GM20000 (cell line): ENCODE measurements around the gene C2CD4A.

Experiments
- DNase-seq: peaks from one replicate; pipeline ENCODE4 v3.0.0; 2012; ENCODE audit warnings: low spot score
- CTCF ChIP-seq: IDR thresholded peaks from 2 replicates; pipeline ENCODE4 v1.5.1; 2012; ENCODE audit warnings: mild to moderate bottlenecking, control low read depth; ENCODE audit errors: extremely low read depth, missing control alignments

C2CD4A gene

GRCh38 chr15:62089616-62090015 lies 22.8 kb downstream of the C2CD4A start:
- no peak for TF ChIP-seq CTCF
- DNase-seq = no peak

GRCh38 chr15:62090988-62091387 lies 24.2 kb downstream of the C2CD4A start:
- TF ChIP-seq CTCF = no peak
- DNase-seq = no peak

GRCh38 chr15:62093809-62094208 lies 27.0 kb downstream of the C2CD4A start:
- DNase-seq = no peak

GRCh38 chr15:62094388-62094787 lies 27.6 kb downstream of the C2CD4A start:
- no peak for TF ChIP-seq CTCF
- no peak for DNase-seq

More at GRCh38 chr15:62093809-62094208, 27.0 kb downstream of the C2CD4A start:
- no peak for TF ChIP-seq CTCF

GRCh38 chr15:62099094-62099601 lies 32.4 kb downstream of the C2CD4A start:
- DNase-seq = no peak
- no peak for TF ChIP-seq CTCF

GRCh38 chr15:62103431-62103830 lies 36.7 kb downstream of the C2CD4A start:
- TF ChIP-seq CTCF = no peak
- no peak for DNase-seq

GRCh38 chr15:62104401-62104800 lies 37.6 kb downstream of the C2CD4A start:
- no peak for TF ChIP-seq CTCF
- DNase-seq = no peak

GRCh38 chr15:62104846-62105245 lies 38.1 kb downstream of the C2CD4A start:
- no peak for DNase-seq
- no peak for TF ChIP-seq CTCF
